ENCODE data around the gene EML4. TPM values are rescaled to one million over a fixed set of nuclear protein-coding genes. Genes with fewer than 3 reads are reported as not detected.

EML4 gene
- total and polyA plus RNA-seq, 4 donors = 22.6 to 85.8 (median 54.4) TPM

DNA sequence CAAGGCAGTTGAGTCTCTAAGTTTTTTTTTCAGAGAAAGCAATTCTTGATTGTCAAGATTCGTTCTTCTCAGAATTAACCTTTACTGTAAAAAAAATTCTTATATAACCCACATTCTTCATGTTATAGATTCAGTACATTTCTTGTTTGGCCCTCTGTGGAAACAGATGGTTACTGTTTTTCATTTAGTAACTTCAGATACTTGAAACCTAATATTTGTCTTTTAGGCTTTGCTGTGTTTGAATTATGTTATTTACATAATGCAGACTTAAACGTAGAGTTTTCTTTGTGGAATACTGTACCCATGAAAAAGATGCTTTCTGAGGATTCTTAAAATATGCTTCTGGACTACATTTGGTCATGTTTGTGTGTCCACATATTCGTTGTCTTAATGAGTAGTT, 48.2 kb downstream of the EML4 start:
- H3K27me3 ChIP-seq (ENCODE audit: control insufficient read depth in 3 of 3, insufficient read depth in 3 of 3, low read length in 2 of 3) = no peaks in the 10 kb centered on the region
- 53 to 63% methylated on average over 3 of the region's 3 CpGs for WGBS, 2 donors
- no peak for TF ChIP-seq CTCF (IDR thresholded peaks at IDR 0.05; ENCODE audit: control extremely low read depth, extremely low read depth)

GRCh38 chr2:42217914-42218313, 48.8 kb downstream of the EML4 start:
- H3K9me3 ChIP-seq (ENCODE audit: control insufficient read depth in 4 of 4, insufficient read depth in 3 of 4, low read length in 3 of 4) = no peaks in the 10 kb centered on the region
- ATAC-seq (ENCODE audit: insufficient read depth, low FRiP score) (no peak), DNase-seq (no peak)
- no peak overlapping the region for H3K9ac ChIP-seq (ENCODE audit: insufficient read depth in 1 of 2, low read length in 2 of 2)
- H3K36me3 ChIP-seq (ENCODE audit: control insufficient read depth in 4 of 4, insufficient read depth in 4 of 4, low read length in 4 of 4) = peaks cover 0 to 5% (median 1%) of the 10 kb centered on the region in 4 donors
- H3K27me3 ChIP-seq (ENCODE audit: control insufficient read depth in 3 of 3, insufficient read depth in 3 of 3, low read length in 2 of 3) = no peaks in the 10 kb centered on the region
- no peak overlapping the region for H3K4me3 ChIP-seq
- TF ChIP-seq CTCF (IDR thresholded peaks at IDR 0.05; ENCODE audit: control extremely low read depth, extremely low read depth) = no peak
- no peak overlapping the region for H3K27ac ChIP-seq (ENCODE audit: low read depth in 1 of 2, low read length in 1 of 2)
- WGBS, 2 donors = 86% methylated on average over 5 of the region's 5 CpGs
- H3K4me1 ChIP-seq (ENCODE audit: control insufficient read depth in 5 of 5, insufficient read depth in 5 of 5, low read length in 5 of 5) = peaks cover 0 to 12% (median 7%) of the 10 kb centered on the region in 5 donors

More for the DNA sequence above, 48.2 kb downstream of the EML4 start:
- Histone ChIP-seq H3K4me3 (no peak overlapping the region), H3K9ac (ENCODE audit: insufficient read depth in 1 of 2, low read length in 2 of 2) (no peak overlapping the region), H3K27ac (ENCODE audit: low read depth in 1 of 2, low read length in 1 of 2) (no peak overlapping the region), H3K36me3 (ENCODE audit: control insufficient read depth in 4 of 4, insufficient read depth in 4 of 4, low read length in 4 of 4) (peaks cover 0 to 5% (median 1%) of the 10 kb centered on the region in 4 donors), H3K4me1 (ENCODE audit: control insufficient read depth in 5 of 5, insufficient read depth in 5 of 5, low read length in 5 of 5) (peaks cover 0 to 12% (median 7%) of the 10 kb centered on the region in 5 donors), H3K9me3 (ENCODE audit: control insufficient read depth in 4 of 4, insufficient read depth in 3 of 4, low read length in 3 of 4) (no peaks in the 10 kb centered on the region)
- no peak for ATAC-seq (ENCODE audit: insufficient read depth, low FRiP score)
- no peak for DNase-seq

- DNase-seq (no peak), ATAC-seq (ENCODE audit: insufficient read depth, low FRiP score) (no peak)
- H3K36me3 ChIP-seq (ENCODE audit: control insufficient read depth in 4 of 4, insufficient read depth in 4 of 4, low read length in 4 of 4) = peaks cover 0 to 5% (median 1%) of the 10 kb centered on the region in 4 donors
- H3K9ac ChIP-seq (ENCODE audit: insufficient read depth in 1 of 2, low read length in 2 of 2) = no peak overlapping the region
- peaks cover 0 to 14% (median 9%) of the 10 kb centered on the region in 5 donors for H3K4me1 ChIP-seq (ENCODE audit: control insufficient read depth in 5 of 5, insufficient read depth in 5 of 5, low read length in 5 of 5)
- no peak for TF ChIP-seq CTCF (IDR thresholded peaks at IDR 0.05; ENCODE audit: control extremely low read depth, extremely low read depth)
- H3K9me3 ChIP-seq (ENCODE audit: control insufficient read depth in 4 of 4, insufficient read depth in 3 of 4, low read length in 3 of 4) = no peaks in the 10 kb centered on the region
- H3K27ac ChIP-seq (ENCODE audit: low read depth in 1 of 2, low read length in 1 of 2) = no peak overlapping the region
- H3K27me3 ChIP-seq (ENCODE audit: control insufficient read depth in 3 of 3, insufficient read depth in 3 of 3, low read length in 2 of 3) = no peaks in the 10 kb centered on the region
- WGBS, 2 donors = 98% methylated on average over 3 of the region's 3 CpGs
- H3K4me3 ChIP-seq = no peak overlapping the region
Observed at GRCh38 chr2:42218712-42219111, 49.6 kb downstream of the EML4 start.

- ATAC-seq (ENCODE audit: insufficient read depth, low FRiP score) (no peak), DNase-seq (no peak)
- Histone ChIP-seq H3K9ac (ENCODE audit: insufficient read depth in 1 of 2, low read length in 2 of 2) (no peak overlapping the region), H3K36me3 (ENCODE audit: control insufficient read depth in 4 of 4, insufficient read depth in 4 of 4, low read length in 4 of 4) (peaks cover 0 to 5% (median 1%) of the 10 kb centered on the region in 4 donors), H3K27ac (ENCODE audit: low read depth in 1 of 2, low read length in 1 of 2) (no peak overlapping the region), H3K4me1 (ENCODE audit: control insufficient read depth in 5 of 5, insufficient read depth in 5 of 5, low read length in 5 of 5) (peaks cover 0 to 16% (median 12%) of the 10 kb centered on the region in 5 donors), H3K9me3 (ENCODE audit: control insufficient read depth in 4 of 4, insufficient read depth in 3 of 4, low read length in 3 of 4) (no peaks in the 10 kb centered on the region), H3K4me3 (no peak overlapping the region), H3K27me3 (ENCODE audit: control insufficient read depth in 3 of 3, insufficient read depth in 3 of 3, low read length in 2 of 3) (no peaks in the 10 kb centered on the region)
- TF ChIP-seq CTCF (IDR thresholded peaks at IDR 0.05; ENCODE audit: control extremely low read depth, extremely low read depth) = no peak
- 95 to 98% methylated on average over 3 of the region's 3 CpGs for WGBS, 2 donors
Observed at GRCh38 chr2:42219160-42219559, 50.0 kb downstream of the EML4 start.
